KBM-7 (cell line): ENCODE data around the gene ITPR2.
"Not testable (repeated sequence)": the region's sequence is repeated elsewhere in the genome, so short reads cannot be mapped to it uniquely, and the experiment has no call there.

Source experiments
- DNase-seq: peaks from one replicate; pipeline ENCODE4 v3.0.0-alpha.2; 2015
- in situ Hi-C: fragments of 300-500 bp; cut with MboI; formaldehyde crosslinking; loops from 2 replicates; pipeline ENCODE4 v1.14.3; 2020; ENCODE audit warnings: low sequenced_read_pairs, low pct_unique_long_range_greater_than_20kb, mixed read lengths

ITPR2 gene

GRCh38 chr12:26622601-26623000 lies 210.4 kb downstream of the ITPR2 start:
- in situ Hi-C loops: loop anchor here (25.0 kb wide), 1 partner anchor 510 kb away; no protein-coding TSS in a partner anchor
- DNase-seq: no peak

DNA sequence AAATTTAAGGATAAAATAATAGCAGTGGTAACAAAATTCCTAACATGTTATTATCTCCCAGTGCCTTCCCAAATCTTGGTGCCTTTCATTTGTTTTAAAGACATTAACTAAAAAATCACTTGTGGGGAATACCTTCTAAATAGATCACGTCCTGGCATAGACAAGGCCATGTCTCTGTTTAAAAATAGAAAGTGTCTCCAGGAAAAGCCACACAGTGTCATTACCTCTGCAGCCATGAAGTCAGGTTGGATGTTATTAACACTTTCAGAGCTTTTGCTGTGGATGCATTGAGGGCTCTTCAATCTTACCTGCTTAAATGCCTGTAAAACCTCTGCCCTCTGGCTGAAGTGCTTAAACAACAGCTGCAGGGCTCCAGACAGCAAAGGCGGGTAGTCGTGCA lies 211.1 kb downstream of the ITPR2 start:
- in situ Hi-C loops: loop anchor here (25.0 kb wide), 1 partner anchor 510 kb away; no protein-coding TSS in a partner anchor
- no peak for DNase-seq

- in situ Hi-C loops: loop anchor here (25.0 kb wide), 1 partner anchor 509 kb away; no protein-coding TSS in a partner anchor
- DNase-seq: no peak
Measured at GRCh38 chr12:26620907-26621306, 212.1 kb downstream of the ITPR2 start.

- DNase-seq: no peak
- in situ Hi-C loops: loop anchor here (25.0 kb wide), 1 partner anchor 505 kb away; no protein-coding TSS in a partner anchor
Measured at GRCh38 chr12:26617513-26617912, 215.5 kb downstream of the ITPR2 start.

DNA sequence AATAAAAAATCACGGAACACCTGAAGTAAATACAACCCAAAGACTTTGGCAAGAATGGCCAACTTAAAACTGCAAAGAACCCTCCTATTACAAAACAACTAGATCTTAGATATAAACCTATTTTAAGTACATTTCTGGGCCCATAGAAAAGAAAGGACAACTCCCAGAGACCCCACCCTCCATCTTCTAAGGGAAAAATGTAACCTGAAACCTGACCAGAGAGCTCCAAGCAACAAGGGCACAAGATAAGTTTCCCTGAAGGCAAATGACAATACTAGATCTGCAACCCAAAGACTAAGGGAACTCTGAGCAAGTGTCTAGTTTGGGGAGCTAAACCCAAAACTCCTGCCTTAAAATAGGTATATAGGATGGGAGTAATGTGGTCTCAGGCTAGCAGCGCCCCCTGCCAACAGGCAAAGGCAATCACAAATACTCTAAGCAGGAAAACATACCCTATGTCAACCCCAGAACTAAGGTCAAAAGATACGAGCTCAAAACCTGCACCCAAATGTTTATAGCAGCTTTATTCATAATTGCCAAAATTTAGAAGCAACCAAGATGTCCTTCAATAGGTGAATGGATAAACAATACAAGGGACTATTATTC lies 218.9 kb downstream of the ITPR2 start:
- peak; percentile 51 for DNase-seq
- in situ Hi-C loops: loop anchor here (25.0 kb wide), 1 partner anchor 502 kb away; no protein-coding TSS in a partner anchor

GRCh38 chr12:26612203-26612602 lies 220.8 kb downstream of the ITPR2 start:
- in situ Hi-C loops: loop anchor here (25.0 kb wide), 1 partner anchor 500 kb away; no protein-coding TSS in a partner anchor
- DNase-seq: no peak

DNA sequence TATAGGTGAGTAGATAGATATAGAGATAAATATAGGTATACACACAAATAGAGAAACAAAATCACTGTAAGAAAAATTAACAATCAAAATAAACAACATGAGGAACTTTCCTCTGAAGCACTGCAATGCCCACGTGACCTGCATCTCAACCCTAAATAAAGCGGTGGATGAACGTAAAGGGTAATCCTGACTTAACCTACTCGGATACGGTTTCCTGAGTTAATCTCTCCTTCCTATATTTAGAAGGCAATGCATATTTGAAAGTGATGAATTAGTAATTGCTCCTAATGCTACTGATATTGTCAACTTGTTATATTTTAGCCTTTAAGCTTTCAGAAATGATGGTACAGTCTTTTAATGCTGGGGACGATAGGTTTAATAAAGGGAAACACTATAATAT lies 221.4 kb downstream of the ITPR2 start:
- DNase-seq: no peak

GRCh38 chr12:26610774-26611173 lies 222.2 kb downstream of the ITPR2 start:
- in situ Hi-C loops: loop anchor here (25.0 kb wide), 1 partner anchor 498 kb away; no protein-coding TSS in a partner anchor

More for the DNA sequence above, 221.4 kb downstream of the ITPR2 start:
- in situ Hi-C loops: loop anchor here (25.0 kb wide), 1 partner anchor 499 kb away; no protein-coding TSS in a partner anchor

DNA sequence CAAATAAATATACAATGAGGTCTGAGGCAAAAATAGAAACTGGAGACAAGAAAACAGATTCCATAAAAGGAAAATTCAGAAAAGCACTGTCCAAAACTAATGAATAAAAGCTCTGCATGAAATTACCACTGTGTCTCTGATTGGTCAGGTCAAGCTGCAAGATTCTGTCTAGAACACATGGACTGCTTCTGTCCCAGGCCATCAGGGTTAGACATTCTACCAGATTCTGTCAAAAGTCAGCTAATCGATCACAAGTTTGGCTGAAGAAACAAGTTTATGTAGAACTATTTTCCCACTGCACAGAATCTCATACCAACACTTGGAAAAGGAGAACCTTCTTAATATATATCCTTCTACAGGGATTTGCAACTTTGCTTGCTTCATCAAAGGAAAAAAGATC lies 223.0 kb downstream of the ITPR2 start:
- in situ Hi-C loops: loop anchor here (25.0 kb wide), 1 partner anchor 498 kb away; no protein-coding TSS in a partner anchor
- no peak for DNase-seq

More at GRCh38 chr12:26610774-26611173, 222.2 kb downstream of the ITPR2 start:
- no peak for DNase-seq

DNA sequence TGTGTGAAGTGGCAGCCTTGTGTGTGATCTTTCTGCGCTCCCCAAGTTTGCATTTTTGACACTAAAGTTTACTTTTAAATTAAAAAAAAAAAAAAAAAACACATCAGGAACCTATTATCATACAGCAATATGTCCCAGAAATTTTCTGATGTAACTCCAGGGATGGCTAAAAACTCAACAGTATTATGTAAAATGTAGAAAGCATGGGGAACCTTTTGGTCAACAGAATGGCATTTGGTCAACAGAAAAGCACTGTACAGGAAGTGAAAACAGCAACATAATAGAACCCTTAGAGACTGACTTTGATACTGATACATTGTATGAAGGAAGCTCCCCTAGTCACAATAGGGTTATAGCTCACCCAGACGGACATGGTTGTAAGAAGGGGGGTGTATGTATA lies 224.3 kb downstream of the ITPR2 start:
- in situ Hi-C loops: loop anchor here (25.0 kb wide), 1 partner anchor 496 kb away; no protein-coding TSS in a partner anchor
- no peak for DNase-seq

DNA sequence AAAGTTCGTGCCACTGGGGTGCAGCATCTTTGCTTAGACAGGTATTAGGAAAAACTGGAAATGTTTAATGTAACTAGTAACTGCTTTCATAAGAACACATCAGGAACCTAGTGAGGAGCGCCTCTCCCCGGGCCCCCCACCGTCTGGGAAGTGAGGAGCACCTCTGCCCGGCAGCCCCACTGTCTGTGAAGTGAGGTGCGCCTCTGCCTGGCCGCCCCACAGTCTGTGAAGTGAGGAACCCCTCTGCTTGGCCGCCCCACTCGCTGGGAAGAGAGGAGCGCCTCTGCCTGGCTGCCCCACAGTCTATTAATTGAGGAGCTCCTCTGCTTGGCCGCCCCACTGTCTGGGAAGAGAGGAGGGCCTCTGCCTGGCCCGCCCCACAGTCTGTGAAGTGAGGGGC lies 224.7 kb downstream of the ITPR2 start:
- DNase-seq: no peak
- in situ Hi-C loops: loop anchor here (25.0 kb wide), 1 partner anchor 496 kb away; no protein-coding TSS in a partner anchor

GRCh38 chr12:26606911-26607310 lies 226.1 kb downstream of the ITPR2 start:
- no peak for DNase-seq
- in situ Hi-C loops: loop anchor here (25.0 kb wide), 1 partner anchor 495 kb away; no protein-coding TSS in a partner anchor

DNA sequence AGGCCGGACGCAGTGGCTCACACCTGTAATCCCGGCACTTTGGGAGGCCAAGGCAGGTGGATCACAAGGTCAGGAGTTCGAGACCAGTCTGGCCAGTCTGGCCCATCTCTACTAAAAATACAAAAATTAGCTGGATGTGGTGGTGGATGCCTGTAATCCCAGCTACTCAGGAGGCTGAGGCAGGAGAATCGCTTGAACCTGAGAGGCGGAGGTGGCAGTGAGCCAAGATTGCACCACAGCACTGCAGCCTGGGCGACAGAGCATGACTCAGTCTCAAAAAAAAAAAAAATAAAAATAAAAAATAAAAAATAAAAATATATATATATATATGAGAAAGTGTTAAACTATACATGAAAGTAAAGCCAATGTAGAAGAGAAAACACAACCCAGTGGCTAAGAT lies 228.2 kb downstream of the ITPR2 start:
- in situ Hi-C loops: loop anchor here (25.0 kb wide), 1 partner anchor 493 kb away; no protein-coding TSS in a partner anchor
- not testable (repeated sequence) for DNase-seq

DNA sequence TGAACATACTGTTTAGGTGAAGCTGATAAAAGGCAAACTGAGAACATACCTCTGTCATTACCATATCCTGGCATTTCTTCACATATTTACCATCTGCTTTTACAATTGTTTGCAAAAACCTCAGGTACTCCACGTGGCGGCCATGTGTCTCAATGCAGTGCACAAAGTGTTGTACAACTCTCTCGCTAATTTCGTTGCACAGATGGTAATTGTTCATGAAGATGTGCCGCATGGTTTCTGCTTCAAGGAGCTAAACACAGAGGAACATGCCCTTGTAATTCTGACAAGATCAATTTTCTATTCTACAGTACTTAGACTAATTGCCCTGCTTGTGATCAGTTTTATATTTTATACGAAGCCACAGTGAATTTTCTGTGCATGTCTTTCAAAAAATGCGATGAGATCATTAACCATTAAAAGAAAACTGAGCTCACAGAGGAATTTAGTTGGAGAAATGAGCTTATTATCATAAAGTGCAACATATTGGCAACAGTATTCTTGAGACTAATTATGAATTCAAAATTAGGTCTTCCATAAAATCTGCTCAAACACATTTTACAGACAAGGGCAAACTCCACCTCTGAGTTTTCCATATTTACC lies 233.8 kb downstream of the ITPR2 start:
- DNase-seq: no peak
- in situ Hi-C loops: no loop called here

GRCh38 chr12:26595806-26596205 lies 237.2 kb downstream of the ITPR2 start:
- DNase-seq: no peak
- in situ Hi-C loops: no loop called here

GRCh38 chr12:26580619-26581018 lies 252.4 kb downstream of the ITPR2 start:
- in situ Hi-C loops: no loop called here
- no peak for DNase-seq

DNA sequence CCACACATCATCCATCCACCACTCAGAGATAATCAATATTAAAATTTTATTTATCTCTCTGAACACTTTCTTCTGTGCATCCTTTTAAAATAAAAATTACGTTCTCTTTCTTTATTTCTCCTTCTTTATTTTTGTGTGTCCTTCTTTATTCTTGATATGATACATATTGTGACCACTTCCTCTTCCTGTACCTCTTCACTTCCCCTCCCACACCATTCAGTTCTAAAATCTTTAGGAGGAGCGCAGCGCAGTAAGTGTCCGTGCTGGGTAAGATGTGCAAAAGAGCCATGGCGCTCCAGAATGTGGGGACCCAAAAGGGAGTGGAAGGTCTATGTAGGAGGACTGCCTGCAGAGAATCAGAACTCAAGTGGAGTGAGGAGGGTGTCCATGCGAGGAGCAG lies 256.7 kb downstream of the ITPR2 start:
- DNase-seq: peak; percentile 33
- in situ Hi-C loops: no loop called here

GRCh38 chr12:26573225-26573909 lies 259.6 kb downstream of the ITPR2 start:
- in situ Hi-C loops: no loop called here
- DNase-seq: no peak

GRCh38 chr12:26572137-26572536 lies 260.9 kb downstream of the ITPR2 start:
- in situ Hi-C loops: no loop called here

DNA sequence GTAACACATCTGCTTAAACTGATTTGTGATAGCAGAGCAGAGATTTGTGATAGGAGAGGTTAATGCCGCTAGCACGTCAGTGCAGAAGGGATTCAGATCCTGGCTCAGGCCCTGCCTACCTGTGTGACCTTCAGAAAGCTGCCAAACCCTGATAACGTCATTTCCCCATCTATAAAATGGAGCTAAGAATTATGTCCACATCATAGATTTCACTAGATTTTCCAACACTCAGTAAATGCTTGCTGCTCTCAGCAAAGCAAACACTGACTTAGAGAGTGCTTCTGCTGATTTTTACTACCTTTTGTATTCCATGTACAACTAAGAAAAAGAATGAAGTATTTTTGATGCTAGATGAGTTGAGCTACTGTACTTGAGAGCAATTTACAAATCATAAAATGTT lies 261.4 kb downstream of the ITPR2 start:
- in situ Hi-C loops: no loop called here
- no peak for DNase-seq

More at GRCh38 chr12:26572137-26572536, 260.9 kb downstream of the ITPR2 start:
- no peak for DNase-seq
